ENCODE data around the gene C3orf49. TPM values are rescaled to one million over a fixed set of nuclear protein-coding genes. Genes with fewer than 3 reads are reported as not detected.
A peak's percentile ranks its signal among the peaks of the same experiment; 100 is the strongest.

The C3orf49 gene
- total and polyA plus RNA-seq, 2 donors from 2014 or later: not detected

DNA sequence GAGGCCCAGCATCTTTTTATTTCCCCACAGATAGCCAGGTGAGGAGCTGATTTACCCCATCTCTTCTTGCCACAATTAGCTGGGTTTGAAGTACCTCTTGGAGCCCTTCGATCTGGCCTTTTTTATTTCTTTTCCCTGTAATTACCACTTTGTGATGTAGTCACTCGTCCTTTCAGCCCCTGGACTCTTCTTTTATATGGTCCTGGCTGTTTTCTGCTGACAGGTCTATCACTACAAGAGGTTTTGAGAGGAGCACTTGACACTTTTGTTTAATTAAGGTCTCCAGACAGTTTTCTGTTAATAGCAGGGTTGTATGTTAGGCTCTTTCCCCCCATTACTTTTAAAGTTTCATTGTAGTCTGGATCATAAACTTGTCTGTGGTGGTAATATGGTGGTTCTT is 56.4 kb downstream of the C3orf49 start:
- H3K4me3 ChIP-seq (ENCODE audit: low read length in 3 of 3): no peak overlapping the region
- FAIRE-seq: no peak
- no peaks in the 10 kb centered on the region for H3K27me3 ChIP-seq (ENCODE audit: control insufficient read depth, insufficient read depth, low read length)
- H3K27ac ChIP-seq (ENCODE audit: low read depth in 2 of 2, low read length in 2 of 2): no peak overlapping the region
- intact Hi-C loops (cut with DNase I): no loop called here
- H3K9me3 ChIP-seq (ENCODE audit: control insufficient read depth in 2 of 3, insufficient read depth in 1 of 3, low read length in 3 of 3): no peaks in the 10 kb centered on the region
- no peak for DNase-seq
- H3K4me1 ChIP-seq (ENCODE audit: control insufficient read depth in 2 of 3, insufficient read depth in 2 of 3, low read depth in 1 of 3, low read length in 3 of 3): peaks cover 0 to 18% (median 3%) of the 10 kb centered on the region in 3 donors
- no peaks in the 10 kb centered on the region for H3K36me3 ChIP-seq (ENCODE audit: control insufficient read depth in 2 of 3, insufficient read depth in 3 of 3, low read length in 3 of 3)
- TF ChIP-seq, protein P1, sequence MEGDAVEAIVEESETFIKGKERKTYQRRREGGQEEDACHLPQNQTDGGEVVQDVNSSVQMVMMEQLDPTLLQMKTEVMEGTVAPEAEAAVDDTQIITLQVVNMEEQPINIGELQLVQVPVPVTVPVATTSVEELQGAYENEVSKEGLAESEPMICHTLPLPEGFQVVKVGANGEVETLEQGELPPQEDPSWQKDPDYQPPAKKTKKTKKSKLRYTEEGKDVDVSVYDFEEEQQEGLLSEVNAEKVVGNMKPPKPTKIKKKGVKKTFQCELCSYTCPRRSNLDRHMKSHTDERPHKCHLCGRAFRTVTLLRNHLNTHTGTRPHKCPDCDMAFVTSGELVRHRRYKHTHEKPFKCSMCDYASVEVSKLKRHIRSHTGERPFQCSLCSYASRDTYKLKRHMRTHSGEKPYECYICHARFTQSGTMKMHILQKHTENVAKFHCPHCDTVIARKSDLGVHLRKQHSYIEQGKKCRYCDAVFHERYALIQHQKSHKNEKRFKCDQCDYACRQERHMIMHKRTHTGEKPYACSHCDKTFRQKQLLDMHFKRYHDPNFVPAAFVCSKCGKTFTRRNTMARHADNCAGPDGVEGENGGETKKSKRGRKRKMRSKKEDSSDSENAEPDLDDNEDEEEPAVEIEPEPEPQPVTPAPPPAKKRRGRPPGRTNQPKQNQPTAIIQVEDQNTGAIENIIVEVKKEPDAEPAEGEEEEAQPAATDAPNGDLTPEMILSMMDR (IDR thresholded peaks at IDR 0.05; ENCODE audit: borderline replicate concordance, extremely low read depth, insufficient read depth): no peak
- H3K9ac ChIP-seq (ENCODE audit: low read length in 3 of 3): no peak overlapping the region

DNA sequence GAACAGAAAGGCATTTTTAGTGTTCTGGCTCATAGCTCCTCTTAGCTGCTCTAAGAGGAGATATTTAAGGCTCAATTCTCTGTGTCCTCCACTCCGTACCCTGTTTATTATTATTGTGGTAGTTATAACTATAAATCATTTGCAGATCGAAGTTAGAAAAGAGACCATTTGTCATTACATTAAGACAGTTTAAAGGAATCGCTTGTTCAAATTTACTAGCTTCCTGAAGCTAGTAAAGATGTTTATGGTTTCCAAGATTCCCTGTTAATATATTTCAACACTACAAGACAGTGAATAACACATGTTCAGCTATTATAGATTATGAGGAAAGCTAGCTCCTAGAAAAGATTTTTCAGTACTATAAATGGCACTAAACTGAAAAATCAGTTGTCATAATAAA is 57.2 kb downstream of the C3orf49 start:
- Histone ChIP-seq H3K27ac (ENCODE audit: low read depth in 2 of 2, low read length in 2 of 2) (no peak overlapping the region), H3K9me3 (ENCODE audit: control insufficient read depth in 2 of 3, insufficient read depth in 1 of 3, low read length in 3 of 3) (no peaks in the 10 kb centered on the region), H3K4me1 (ENCODE audit: control insufficient read depth in 2 of 3, insufficient read depth in 2 of 3, low read depth in 1 of 3, low read length in 3 of 3) (peaks cover 0 to 18% (median 3%) of the 10 kb centered on the region in 3 donors), H3K27me3 (ENCODE audit: control insufficient read depth, insufficient read depth, low read length) (no peaks in the 10 kb centered on the region), H3K4me3 (ENCODE audit: low read length in 3 of 3) (no peak overlapping the region), H3K9ac (ENCODE audit: low read length in 3 of 3) (no peak overlapping the region), H3K36me3 (ENCODE audit: control insufficient read depth in 2 of 3, insufficient read depth in 3 of 3, low read length in 3 of 3) (no peaks in the 10 kb centered on the region)
- DNase-seq: peak in 1 of 5 donors; percentile 24
- no peak for FAIRE-seq
- TF ChIP-seq, protein P1 (IDR thresholded peaks at IDR 0.05; ENCODE audit: borderline replicate concordance, extremely low read depth, insufficient read depth): no peak
- intact Hi-C loops (cut with DNase I): no loop called here

DNA sequence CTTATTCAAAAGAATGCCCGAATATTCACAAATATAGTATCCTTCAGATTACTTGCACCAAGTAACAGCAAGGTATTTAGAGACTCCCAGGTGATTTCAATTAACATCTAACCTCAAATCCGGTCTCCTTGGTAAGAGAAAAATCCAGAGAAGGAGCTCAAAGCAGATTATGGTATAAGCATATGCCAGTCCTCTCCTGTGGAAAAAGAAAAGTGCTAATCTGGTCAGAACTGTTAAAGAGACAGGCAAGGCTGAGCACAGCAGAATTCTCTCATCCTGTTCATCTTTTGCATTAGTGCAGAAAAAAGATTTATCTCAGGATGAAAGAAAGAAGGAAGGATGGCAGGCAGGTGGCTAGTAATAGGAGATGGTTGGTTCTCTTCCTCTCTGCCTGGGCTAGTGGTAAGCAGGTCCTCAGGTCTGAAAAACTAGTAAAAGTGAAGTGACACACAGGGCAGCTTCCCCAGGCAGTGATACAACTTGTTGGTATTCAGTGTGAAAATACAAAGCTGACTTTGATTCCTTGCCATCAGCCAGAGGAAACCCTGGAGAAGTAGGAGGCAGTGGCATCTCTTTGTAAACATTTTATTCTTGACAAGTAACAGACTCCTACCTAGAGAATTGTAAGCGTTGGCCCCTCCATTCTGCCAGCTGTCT is 58.8 kb downstream of the C3orf49 start:
- intact Hi-C loops (cut with DNase I): no loop called here
- H3K36me3 ChIP-seq (ENCODE audit: control insufficient read depth in 2 of 3, insufficient read depth in 3 of 3, low read length in 3 of 3): no peaks in the 10 kb centered on the region
- H3K9me3 ChIP-seq (ENCODE audit: control insufficient read depth in 2 of 3, insufficient read depth in 1 of 3, low read length in 3 of 3): no peaks in the 10 kb centered on the region
- TF ChIP-seq, protein P1 (IDR thresholded peaks at IDR 0.05; ENCODE audit: borderline replicate concordance, extremely low read depth, insufficient read depth): no peak
- H3K4me3 ChIP-seq (ENCODE audit: low read length in 3 of 3): no peak overlapping the region
- no peak for DNase-seq
- no peak overlapping the region for H3K27ac ChIP-seq (ENCODE audit: low read depth in 2 of 2, low read length in 2 of 2)
- no peak for FAIRE-seq
- H3K27me3 ChIP-seq (ENCODE audit: control insufficient read depth, insufficient read depth, low read length): no peaks in the 10 kb centered on the region
- H3K9ac ChIP-seq (ENCODE audit: low read length in 3 of 3): no peak overlapping the region
- H3K4me1 ChIP-seq (ENCODE audit: control insufficient read depth in 2 of 3, insufficient read depth in 2 of 3, low read depth in 1 of 3, low read length in 3 of 3): peaks cover 0 to 18% (median 3%) of the 10 kb centered on the region in 3 donors

Measured in kidney (tissue), 14 donors.